ENCODE data around the gene CHST8.

DNA sequence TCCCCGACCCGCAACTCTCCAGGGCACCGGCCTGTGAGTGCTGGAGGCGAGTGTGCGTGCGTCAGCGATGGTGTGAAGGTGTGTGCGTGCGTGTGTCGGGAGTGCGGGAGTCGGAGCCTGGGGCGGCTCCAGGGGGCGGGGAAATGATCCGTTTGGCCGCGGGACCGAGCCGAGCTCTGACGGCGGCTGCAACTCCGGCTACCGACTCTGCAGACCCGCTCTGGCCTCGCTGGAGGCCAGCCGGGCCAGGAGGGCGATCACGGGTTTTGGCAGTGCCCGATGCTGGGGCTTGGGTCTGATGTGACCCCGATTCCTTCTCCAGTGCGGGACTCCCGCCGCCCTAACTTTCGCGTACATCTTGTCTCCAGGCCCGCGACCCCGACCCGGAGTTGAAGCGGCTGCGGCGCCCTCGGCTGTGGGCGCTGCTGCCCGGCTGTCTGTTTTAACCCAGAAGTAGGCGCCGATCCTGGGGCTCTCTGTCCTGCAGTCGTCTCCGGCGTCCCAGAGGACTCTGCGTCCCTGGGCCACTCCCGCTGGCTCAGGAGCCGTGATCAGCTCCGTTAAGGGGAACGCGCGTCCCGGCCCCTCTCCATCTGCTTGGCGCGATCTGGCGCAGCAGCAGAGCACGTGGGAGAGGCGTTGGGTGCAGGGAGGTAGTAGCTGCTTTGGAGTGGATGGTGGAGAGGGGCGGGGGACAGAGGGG, 1.2 kb downstream of the CHST8 start:
- TF ChIP-seq ZNF331 (CRISPR knock-in tag; IDR thresholded peaks at IDR 0.05; ENCODE audit: low read depth) (no peak), EZH2phosphoT487 (IDR thresholded peaks at IDR 0.05; ENCODE audit: unreplicated experiment) (no peak)
- TF ChIP-seq, protein P1, sequence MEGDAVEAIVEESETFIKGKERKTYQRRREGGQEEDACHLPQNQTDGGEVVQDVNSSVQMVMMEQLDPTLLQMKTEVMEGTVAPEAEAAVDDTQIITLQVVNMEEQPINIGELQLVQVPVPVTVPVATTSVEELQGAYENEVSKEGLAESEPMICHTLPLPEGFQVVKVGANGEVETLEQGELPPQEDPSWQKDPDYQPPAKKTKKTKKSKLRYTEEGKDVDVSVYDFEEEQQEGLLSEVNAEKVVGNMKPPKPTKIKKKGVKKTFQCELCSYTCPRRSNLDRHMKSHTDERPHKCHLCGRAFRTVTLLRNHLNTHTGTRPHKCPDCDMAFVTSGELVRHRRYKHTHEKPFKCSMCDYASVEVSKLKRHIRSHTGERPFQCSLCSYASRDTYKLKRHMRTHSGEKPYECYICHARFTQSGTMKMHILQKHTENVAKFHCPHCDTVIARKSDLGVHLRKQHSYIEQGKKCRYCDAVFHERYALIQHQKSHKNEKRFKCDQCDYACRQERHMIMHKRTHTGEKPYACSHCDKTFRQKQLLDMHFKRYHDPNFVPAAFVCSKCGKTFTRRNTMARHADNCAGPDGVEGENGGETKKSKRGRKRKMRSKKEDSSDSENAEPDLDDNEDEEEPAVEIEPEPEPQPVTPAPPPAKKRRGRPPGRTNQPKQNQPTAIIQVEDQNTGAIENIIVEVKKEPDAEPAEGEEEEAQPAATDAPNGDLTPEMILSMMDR (conservative IDR thresholded peaks at IDR 0.05; ENCODE audit: low read depth in 2 of 2): no peak
- TF ChIP-seq, protein P2, sequence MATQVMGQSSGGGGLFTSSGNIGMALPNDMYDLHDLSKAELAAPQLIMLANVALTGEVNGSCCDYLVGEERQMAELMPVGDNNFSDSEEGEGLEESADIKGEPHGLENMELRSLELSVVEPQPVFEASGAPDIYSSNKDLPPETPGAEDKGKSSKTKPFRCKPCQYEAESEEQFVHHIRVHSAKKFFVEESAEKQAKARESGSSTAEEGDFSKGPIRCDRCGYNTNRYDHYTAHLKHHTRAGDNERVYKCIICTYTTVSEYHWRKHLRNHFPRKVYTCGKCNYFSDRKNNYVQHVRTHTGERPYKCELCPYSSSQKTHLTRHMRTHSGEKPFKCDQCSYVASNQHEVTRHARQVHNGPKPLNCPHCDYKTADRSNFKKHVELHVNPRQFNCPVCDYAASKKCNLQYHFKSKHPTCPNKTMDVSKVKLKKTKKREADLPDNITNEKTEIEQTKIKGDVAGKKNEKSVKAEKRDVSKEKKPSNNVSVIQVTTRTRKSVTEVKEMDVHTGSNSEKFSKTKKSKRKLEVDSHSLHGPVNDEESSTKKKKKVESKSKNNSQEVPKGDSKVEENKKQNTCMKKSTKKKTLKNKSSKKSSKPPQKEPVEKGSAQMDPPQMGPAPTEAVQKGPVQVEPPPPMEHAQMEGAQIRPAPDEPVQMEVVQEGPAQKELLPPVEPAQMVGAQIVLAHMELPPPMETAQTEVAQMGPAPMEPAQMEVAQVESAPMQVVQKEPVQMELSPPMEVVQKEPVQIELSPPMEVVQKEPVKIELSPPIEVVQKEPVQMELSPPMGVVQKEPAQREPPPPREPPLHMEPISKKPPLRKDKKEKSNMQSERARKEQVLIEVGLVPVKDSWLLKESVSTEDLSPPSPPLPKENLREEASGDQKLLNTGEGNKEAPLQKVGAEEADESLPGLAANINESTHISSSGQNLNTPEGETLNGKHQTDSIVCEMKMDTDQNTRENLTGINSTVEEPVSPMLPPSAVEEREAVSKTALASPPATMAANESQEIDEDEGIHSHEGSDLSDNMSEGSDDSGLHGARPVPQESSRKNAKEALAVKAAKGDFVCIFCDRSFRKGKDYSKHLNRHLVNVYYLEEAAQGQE (IDR thresholded peaks at IDR 0.05; ENCODE audit: unreplicated experiment): no peak

All from GM23338 (cell line).